NT2/D1 (cell line): ENCODE measurements around the gene NFAM1.

Experiments
- SUZ12 ChIP-seq: IDR thresholded peaks from 2 replicates; pipeline ENCODE4 v1.6.1; 2011; ENCODE audit not compliant: insufficient read length, insufficient read depth; ENCODE audit errors: extremely low read depth
- YY1 ChIP-seq: IDR thresholded peaks from 2 replicates; pipeline ENCODE4 v1.6.1; 2011; ENCODE audit not compliant: insufficient read length, insufficient read depth
- ZNF274 ChIP-seq: IDR thresholded peaks from 2 replicates; pipeline ENCODE4 v1.6.1; 2011; ENCODE audit warnings: mild to moderate bottlenecking, low read depth, low read length

DNA sequence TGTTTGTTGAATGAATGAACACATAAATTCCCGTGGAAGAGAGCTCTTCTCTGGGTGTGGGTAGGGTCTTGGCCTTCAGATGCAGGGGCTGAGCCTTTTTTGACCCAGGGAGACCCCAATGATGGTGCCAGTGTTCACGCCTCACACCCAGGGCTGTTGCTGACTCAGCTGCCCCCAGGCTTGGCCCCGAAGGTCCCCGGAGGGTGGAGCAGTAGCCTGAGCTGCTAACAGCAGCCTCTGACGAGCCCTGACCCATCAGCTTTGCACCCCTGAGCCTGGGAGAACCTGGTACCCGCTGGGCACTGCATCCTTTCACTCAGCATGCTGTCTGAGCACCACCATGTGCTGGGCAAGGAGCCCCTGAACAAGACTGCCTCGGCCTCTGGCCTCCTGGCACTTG, 23.9 kb downstream of the NFAM1 start:
- TF ChIP-seq SUZ12 (no peak), YY1 (no peak), ZNF274 (no peak)
